Measurements from ENCODE around the gene XRRA1. TPM values are rescaled to one million over a fixed set of nuclear protein-coding genes. Genes with fewer than 3 reads are reported as not detected.

XRRA1 gene
- total RNA-seq, 1 experiment from 2014 or later: 17.3 TPM

- POLR2A ChIA-PET: no interaction called here
- peaks cover 18% of the 10 kb centered on the region for H3K79me2 ChIP-seq (ENCODE audit: insufficient read depth, low read length)
These were observed 22.5 kb upstream of the XRRA1 start for GRCh38 chr11:74971424-74971823.

More at GRCh38 chr11:74971424-74971823, 22.5 kb upstream of the XRRA1 start:
- no peak for ATAC-seq
- no peak overlapping the region for H3K27ac ChIP-seq (ENCODE audit: low read depth, low read length)
- ChIA-PET CTCF (no interaction called here), RAD21 (ENCODE audit: low non-redundant PET in 1 of 2, low total read pairs in 2 of 2, uncharacterized antibody in 2 of 2, unreplicated experiment in 2 of 2) (no interaction called here)
- H3K27me3 ChIP-seq (ENCODE audit: insufficient read depth, low read length): no peaks in the 10 kb centered on the region
- no peaks in the 10 kb centered on the region for H3K4me1 ChIP-seq (ENCODE audit: control insufficient read depth in 1 of 2, insufficient read depth in 2 of 2, low read length in 2 of 2)
- BruUV-seq (replicated peaks): no TSS peak
- no peak for TF ChIP-seq SRF (IDR thresholded peaks at IDR 0.05; ENCODE audit: low read depth)
- TF ChIP-seq CEBPB (IDR thresholded peaks at IDR 0.05; ENCODE audit: low read depth): no peak
- no peak for TF ChIP-seq REST (IDR thresholded peaks at IDR 0.05; ENCODE audit: low read depth)
- TF ChIP-seq MAX (IDR thresholded peaks at IDR 0.05): no peak
- TF ChIP-seq ZFX (IDR thresholded peaks at IDR 0.05): no peak
- no peak for TF ChIP-seq ZBTB33 (IDR thresholded peaks at IDR 0.05; ENCODE audit: extremely low read depth, insufficient replicate concordance, low read length)
- TF ChIP-seq ATF3 (IDR thresholded peaks at IDR 0.05): no peak
- TF ChIP-seq JUND (IDR thresholded peaks at IDR 0.05): no peak
- no peaks in the 10 kb centered on the region for H3K9me2 ChIP-seq (ENCODE audit: insufficient read depth)
- H3K36me3 ChIP-seq (ENCODE audit: control insufficient read depth in 1 of 2, insufficient read depth in 2 of 2, low read length in 2 of 2): peaks cover 4 to 23% of the 10 kb centered on the region in 2 experiments; a peak in 3 of 4 replicates
- H3K9me3 ChIP-seq (ENCODE audit: control insufficient read depth in 1 of 2, insufficient read depth in 1 of 2, low read depth in 1 of 2, low read length in 2 of 2): no peaks in the 10 kb centered on the region
- no peak overlapping the region for H3K4me3 ChIP-seq (replicated peaks in 1 of 2; ENCODE audit: low read depth in 1 of 2, low read length in 2 of 2)
- H2AFZ ChIP-seq (ENCODE audit: low read depth, low read length, poor library complexity, severe bottlenecking): no peak overlapping the region
- no peak overlapping the region for H3K4me2 ChIP-seq (ENCODE audit: low read length)
- DNase-seq (ENCODE audit: low read depth, low spot score): no peak
- 0 out of 2 replicates have a peak, but pooled peaks cover 3% of the 10 kb centered on the region for H4K20me1 ChIP-seq (ENCODE audit: insufficient read depth)
- intact Hi-C loops (cut with micrococcal nuclease): no loop called here
- H3K9ac ChIP-seq (ENCODE audit: low read length): no peak overlapping the region
